NCI-H69 (cell line): ENCODE measurements around the gene CNIH3.

Experiments
- DNase-seq: peaks from one replicate; lab custom pipeline; 2025; lab: John Stamatoyannopoulos, UW

CNIH3 gene

GRCh38 chr1:224616756-224617409 is 766 bp downstream of the CNIH3 start:
- DNase-seq, result no peak

DNA sequence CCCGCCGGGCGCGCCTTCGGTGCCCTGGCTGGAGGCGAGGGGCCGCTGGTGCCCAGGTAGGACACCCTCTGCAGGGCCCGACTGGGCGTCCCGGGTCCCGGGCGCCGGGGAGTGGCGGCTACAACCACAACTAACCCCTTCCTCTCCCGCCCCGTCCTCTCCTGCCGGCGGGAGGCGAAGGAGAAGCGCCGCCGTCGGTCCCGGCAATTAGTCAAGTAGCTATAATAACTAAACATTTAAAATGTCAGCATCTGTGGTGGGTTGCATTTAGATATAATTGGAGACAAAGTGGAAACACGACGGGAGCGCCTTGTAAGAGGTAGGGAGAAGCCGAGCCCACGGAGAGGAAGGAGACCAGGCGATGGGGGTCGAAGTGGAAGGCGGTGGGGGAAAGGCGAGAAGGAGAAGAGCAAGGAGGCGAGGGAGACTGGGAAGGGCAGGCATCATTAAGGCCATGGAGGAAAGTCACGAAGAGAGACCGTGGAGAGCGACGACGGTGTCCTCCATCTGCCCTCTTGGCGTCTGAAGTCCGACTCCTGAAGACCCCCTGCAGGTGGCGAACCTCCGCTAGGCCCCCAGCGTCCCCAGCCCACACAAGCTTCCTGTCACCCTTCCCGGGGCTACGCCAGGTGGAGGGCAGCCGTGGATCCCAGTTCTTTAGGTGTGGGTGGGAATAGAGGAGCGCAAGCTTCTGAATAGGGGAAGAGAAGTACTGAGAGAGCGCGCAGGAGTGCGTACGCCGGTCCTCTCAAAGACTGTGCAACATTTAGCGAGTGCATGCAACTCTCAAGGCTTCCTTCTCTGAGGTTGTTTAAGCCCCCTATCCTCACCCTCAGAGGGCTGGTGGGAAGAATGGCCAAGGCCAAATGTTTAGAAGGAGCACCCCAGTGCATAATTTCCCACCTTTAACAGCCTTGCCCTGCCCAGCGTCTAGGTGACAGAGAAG is 1.6 kb downstream of the CNIH3 start:
- no peak for DNase-seq

DNA sequence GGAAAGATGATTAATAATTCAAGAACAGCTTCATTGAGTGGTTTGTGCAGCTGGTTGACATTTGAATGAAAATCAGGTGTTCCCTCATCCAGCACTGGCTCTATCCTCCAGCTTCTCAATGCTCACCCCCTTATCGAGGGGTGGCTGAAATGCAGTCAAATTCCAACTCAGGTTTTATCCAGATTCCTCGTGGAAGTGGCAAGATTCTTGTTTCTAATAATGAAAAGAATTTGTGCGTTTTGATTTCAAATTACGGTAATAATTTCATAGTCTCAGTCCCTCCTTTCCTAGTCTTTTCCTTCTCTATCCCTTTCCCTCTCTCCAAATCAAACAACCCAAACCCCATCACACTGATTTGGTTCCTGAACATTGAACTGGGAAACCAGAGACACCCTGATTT is 3.1 kb downstream of the CNIH3 start:
- DNase-seq, result no peak

DNA sequence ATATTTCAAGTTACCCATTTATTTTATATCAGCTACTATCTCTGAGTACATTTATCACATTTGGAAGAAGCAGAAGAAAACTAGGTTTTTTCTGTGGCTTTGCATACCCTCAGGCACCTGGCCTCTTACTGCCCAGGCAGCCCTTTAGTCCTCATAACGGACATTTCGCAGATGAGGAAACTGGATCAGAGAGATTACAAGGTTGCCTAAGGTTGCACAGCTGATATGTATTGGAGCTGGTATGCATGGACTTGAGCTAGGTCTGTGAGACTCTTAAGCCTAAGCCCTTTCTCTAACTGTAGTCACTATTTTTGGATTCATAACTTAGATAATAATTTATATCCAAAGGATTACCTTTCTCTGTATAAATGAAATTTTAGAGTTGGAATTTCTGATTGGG is 4.0 kb downstream of the CNIH3 start:
- DNase-seq, result no peak

DNA sequence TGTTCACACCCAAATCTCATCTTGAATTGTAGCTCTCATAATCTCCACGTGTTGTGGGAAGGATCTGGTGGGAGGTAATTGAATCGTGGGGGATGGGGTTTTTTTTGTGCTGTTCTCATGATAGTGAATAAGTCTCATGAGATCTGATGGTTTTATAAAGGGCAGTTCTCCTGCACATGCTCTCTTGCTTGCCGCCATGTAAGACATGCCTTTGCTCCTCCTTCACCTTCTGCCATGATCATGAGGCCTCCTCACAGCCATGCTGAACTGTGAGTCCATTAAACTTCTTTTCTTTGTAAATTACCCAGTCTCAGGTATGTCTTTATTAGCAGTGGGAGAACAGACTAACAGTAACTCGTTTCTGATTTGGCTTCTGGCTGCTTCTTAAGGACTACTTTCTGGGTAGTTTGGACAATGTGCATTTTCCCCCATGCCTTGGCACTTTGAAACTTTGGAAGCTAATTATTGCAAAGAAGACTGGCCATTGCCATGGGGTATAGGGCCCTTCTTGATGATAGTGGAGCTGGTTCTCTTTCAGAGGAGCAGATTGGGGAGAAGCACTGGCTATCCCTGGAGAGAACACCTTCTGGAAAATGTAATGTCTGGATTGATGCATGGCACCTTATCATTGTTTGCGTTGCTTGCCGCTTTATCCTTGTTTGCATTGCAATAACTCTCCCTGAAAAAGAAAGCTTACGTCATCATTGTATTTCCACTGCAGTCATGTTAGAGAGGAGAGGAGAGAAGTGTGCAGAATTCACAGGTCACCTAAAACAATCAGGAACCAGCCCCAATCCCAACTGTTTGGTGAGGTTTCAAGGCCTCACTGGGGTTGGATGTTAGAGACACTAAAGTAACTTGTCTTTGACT is 5.9 kb downstream of the CNIH3 start:
- DNase-seq, result peak; percentile 51

DNA sequence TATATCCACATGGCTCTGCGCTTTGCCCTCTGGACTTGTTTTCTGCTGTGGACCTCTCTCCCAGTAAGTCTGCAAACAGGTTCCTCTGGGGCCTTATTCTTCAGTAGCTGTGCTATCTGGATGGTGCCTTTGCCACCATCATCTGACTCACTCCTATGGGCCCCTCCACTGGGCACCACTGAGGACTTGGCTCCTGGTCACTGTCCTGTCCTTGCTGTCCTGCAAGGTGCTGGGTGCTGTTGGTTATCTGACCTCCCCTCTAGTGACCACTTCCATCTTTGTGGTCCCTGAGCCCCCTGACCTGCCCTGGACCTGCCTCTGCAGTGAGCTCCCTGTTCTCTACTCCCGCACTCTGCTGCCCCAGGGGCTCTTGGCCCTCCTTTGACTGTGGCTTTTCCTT is 6.7 kb downstream of the CNIH3 start:
- DNase-seq, result no peak

- no peak for DNase-seq
Observed at GRCh38 chr1:224623310-224623714, 7.2 kb downstream of the CNIH3 start.

DNA sequence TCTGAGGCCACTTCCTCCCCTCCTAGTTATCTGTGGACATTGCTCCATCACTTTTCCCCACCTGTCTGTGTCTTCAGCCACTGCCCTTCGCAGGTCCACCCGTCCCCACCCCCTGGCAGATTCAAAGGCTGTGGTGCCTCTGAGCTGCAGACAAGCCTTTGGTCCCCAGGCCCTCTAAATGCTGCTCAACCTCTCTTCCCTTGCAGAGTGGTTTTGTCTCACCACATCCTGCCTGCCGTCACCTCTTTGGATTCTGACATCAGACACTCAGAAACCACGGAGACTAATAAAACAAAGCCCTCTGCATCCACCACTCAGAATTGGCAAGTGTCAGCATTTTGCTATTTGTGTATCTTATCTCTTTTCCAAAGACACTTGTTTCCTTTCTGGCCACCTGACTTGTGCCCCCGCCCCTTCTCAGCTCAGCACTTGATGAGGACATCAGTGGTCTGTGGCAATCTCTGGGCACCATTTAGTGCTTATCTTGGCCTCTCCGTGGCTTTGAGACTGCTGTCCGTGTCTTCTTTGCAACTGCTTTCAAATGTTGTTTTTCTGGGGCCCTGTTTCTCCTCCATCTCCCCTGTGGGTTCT is 7.7 kb downstream of the CNIH3 start:
- no peak for DNase-seq

DNA sequence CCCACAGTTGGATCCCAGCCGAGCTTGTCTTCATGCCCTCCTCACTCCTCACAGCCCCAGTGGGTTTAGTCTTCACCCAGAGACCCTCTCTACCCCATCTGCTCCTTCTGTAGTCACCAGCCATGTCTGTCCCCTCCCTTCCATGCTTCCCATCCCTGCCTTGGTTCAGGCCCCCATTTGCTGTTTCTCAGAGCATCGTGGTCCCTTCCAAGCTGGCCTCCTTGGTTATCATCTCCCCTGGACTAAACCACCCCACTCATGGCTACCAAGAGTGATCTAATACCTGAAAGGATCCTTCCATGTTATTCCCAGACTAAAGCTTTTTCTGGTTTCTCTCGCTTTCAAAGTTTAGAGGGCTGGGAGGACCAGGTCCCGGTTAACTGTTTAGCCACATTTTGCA is 8.3 kb downstream of the CNIH3 start:
- no peak for DNase-seq

DNA sequence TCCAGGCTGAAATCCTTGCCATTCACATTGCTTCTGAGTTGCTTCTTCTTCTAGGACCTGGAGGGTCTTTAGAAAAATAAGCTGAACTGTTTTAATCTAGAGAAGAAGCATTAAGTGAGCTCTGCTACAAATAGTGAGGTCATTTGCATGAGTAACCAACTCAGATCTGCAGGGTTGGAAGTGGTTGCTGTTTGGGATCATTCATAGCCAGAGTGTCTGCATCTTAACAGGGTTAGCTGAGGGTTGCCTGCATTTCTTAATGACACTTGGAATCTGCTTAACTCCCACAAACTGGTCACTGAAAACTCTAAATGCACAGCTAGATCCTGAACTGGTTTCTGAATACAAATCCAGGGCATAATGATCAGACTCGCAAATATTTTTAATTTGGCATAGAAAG is 9.9 kb downstream of the CNIH3 start:
- no peak for DNase-seq

DNA sequence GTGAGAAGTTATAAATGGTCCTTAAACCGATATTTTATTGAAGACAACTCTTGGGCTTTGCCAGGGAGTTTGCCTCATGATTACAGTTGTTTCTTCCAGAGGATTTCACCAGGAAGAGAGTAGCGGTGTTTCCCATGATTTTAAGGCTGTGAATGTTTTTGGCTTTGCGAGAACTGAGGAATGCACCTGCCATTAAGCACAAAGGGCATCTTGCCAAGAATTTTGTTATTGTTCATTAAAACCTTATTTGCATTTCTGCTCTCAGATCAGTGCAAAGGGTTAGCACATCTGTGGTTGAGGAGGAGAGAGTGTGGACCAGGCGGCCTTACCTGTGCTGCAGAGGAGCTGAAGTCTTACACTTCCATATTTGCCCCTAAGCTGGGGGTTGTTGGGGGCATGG is 13.8 kb downstream of the CNIH3 start:
- peak; percentile 36 for DNase-seq

DNA sequence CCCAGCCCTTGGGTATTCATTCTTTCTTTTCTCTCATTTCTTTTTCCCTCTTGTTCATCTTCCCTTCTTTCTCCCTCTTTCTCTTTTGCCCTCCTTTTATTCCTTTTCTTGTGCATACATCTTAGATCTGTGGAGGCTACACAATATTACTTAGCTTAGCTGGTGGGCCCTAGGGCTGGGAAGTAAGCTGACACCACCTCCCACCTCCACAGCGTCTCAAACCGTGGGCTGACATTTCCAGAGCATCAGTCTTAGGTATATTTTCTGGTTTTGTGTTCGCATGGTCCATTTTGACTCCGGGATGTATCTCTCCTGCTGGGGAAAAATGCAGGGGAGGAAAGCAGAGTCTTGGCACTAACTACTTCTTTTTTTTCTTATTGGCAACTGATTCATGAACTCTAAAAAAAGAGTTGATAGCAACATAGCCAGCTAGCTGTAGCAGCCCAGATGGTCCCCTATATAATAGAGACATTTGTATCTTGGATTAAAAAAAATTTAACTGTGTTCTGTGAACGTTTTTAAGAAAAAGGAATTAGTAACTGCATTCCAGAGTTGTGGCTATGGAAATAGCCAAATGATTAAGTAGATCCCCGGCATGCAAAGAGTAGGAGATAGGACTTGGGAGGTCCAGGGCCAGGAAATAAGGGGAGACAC is 15.5 kb downstream of the CNIH3 start:
- DNase-seq, result no peak

GRCh38 chr1:224632381-224632871 is 16.3 kb downstream of the CNIH3 start:
- DNase-seq, result no peak

- DNase-seq, result no peak
Observed at GRCh38 chr1:224632921-224633321, 16.8 kb downstream of the CNIH3 start.

DNA sequence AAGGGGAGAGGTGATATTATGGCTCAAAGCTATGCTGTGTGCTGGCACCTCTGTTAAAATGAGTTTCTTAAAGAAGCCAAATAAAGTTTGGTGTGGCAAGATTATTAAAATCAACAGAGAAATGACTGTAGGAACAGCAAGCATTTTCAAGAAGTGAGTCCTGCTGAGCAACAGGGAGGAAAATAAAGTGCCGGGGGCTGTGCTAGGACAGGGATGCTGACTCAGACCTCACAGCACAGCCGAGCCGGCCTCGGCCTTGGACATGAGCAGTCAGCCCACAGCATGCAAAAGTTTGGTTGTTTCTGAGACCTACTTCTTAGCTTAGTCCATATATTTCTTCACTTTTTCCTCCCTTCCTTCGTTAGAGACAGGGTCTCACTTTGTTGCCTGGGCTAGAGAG is 19.2 kb downstream of the CNIH3 start:
- no peak for DNase-seq

- no peak for DNase-seq
Observed at GRCh38 chr1:224637515-224637914, 21.4 kb downstream of the CNIH3 start.

DNA sequence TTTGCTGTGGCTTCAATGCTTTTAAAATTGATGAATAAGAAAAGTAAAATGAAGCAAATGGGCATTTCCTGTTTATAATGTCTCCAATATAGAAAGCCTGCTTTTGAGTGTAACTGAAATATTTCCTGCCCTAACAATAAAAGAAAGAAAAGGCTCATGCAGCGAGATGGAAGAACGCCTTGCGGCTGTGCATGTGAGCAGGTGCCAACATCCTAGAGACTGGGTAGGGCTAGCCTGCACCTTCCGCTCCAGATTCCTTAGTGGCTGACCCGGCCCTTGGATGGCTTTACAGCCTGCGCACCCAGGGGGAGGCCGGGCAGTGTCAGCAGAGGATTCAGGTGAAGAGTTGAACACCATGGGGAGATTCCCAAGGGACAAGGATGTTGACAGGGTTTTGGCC is 21.8 kb downstream of the CNIH3 start:
- DNase-seq, result no peak

DNA sequence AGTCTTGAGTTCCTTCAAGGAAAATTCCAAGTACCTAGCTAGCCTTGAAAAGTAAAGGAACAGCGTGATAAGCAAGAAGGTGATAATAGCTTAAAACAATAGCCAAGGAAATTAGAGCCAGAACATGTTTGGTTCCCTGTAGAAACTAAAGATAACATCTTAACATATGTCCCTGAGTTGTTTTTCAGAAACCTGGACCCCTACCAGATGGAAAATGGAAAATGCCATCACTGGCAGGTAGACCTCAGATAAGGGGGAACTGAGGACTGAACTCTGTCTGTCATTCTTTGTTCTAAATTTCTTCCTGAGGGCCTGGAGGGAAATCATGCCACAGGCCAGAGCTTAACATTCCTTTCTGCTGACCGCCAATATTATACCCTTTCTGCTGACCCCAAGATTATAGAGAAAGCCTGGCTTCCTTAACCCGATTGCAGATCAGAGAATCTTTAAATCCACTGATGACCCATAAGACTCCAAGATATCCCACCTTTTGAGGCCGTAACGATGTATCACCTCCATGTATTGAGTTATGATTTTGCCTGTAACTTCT is 23.4 kb downstream of the CNIH3 start:
- no peak for DNase-seq

DNA sequence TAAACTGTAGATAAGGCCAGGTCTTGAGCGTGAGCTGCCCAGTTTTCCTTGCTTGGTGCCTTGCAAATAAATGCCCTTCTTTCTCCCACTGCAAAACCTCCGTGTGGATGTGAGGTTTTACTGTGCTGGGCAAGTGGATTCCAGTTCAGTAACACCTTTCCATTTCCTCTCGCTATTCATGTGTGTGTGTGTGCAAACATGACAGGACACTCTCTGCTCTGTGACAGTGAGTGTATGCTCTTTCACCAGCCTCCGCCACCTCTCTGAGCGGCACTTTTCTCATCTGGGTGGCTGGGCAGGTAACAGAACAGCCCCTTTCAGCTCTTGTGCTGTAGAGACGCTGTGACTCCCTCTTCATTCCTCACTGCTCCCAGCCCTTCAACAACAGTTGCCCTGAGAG is 23.9 kb downstream of the CNIH3 start:
- no peak for DNase-seq

GRCh38 chr1:224640587-224640986 is 24.5 kb downstream of the CNIH3 start:
- DNase-seq, result no peak

- DNase-seq, result peak; percentile 80
Observed at GRCh38 chr1:224641030-224641429, 24.9 kb downstream of the CNIH3 start.
